Upper lobe of right lung (tissue), 1 donor: Measurements from ENCODE around the gene HEXD. TPM values are rescaled to one million over a fixed set of nuclear protein-coding genes. Genes with fewer than 3 reads are reported as not detected.

Experiments used
- ATAC-seq: fragments of 200-7000 bp; cut with Tn5 transposase; one replicate; pipeline ENCODE4 v1.9.1; 2020; ENCODE audit warnings: mild to moderate bottlenecking, moderate library complexity
- DNase-seq: peaks from one replicate; pipeline ENCODE4 v3.0.0-alpha.2; 2020
- H3K27ac ChIP-seq: fragments of 200-600 bp; one replicate; pipeline ENCODE4 v1.8.0; 2022
- H3K27me3 ChIP-seq: fragments of 200-600 bp; one replicate; pipeline ENCODE4 v1.8.0; 2022; ENCODE audit warnings: mild to moderate bottlenecking
- H3K36me3 ChIP-seq: fragments of 200-600 bp; one replicate; pipeline ENCODE4 v1.8.0; 2022
- H3K4me1 ChIP-seq: fragments of 200-600 bp; one replicate; pipeline ENCODE4 v1.8.0; 2022
- H3K4me3 ChIP-seq: fragments of 200-600 bp; one replicate; pipeline ENCODE4 v1.8.0; 2022; ENCODE audit warnings: mild to moderate bottlenecking
- H3K9me3 ChIP-seq: fragments of 200-600 bp; one replicate; pipeline ENCODE4 v1.8.0; 2022
- intact Hi-C: fragments of 100-400 bp; cut with DNase I; formaldehyde crosslinking; loops from one replicate; pipeline ENCODE4 v1.11.0; 2022
- total RNA-seq: library from RNA; stranded (reverse); fragmentation: NEBNext Ultra II Directional; extraction: Animal tissue kit (Norgen Biotek cat#: 25700); gene quantifications from one replicate; pipeline ENCODE4 v1.2.1, GENCODE V29; 2021
- TF ChIP-seq, protein P1 (sequence below): fragments of 200-600 bp; IDR thresholded peaks from one replicate; pipeline ENCODE4 v1.8.0; 2022; ENCODE audit warnings: antibody characterized with exemption
- donor health status: DM: no; HTN: yes; CAD: no; lungs with severe emphysema.

Gene HEXD
- total RNA-seq, 1 donor from 2014 or later = 49.1 TPM

DNA sequence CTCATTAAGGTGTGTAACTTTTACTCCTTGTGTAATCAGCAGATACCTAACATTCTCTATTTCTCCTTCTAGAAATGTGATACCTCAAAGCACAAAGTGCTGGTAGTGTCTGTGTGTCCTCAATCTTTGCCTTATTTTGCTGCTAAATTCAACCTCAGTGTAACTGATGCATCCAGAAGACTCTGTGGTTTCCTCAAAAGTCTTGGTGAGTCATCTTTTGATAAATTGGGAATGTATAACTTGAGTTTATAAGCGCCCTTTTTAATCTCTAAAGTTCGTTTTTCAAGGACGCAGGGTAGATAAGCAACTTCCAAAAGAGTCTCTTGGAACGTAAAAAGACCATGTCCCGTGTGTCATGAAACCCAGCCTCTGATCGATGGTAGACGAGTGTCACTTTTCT is 50.5 kb downstream of the HEXD start:
- H3K9me3 ChIP-seq = no peaks in the 10 kb centered on the region
- no peak overlapping the region for H3K4me3 ChIP-seq
- no peaks in the 10 kb centered on the region for H3K27me3 ChIP-seq
- H3K36me3 ChIP-seq = peaks cover 81% of the 10 kb centered on the region
- TF ChIP-seq, protein P1, sequence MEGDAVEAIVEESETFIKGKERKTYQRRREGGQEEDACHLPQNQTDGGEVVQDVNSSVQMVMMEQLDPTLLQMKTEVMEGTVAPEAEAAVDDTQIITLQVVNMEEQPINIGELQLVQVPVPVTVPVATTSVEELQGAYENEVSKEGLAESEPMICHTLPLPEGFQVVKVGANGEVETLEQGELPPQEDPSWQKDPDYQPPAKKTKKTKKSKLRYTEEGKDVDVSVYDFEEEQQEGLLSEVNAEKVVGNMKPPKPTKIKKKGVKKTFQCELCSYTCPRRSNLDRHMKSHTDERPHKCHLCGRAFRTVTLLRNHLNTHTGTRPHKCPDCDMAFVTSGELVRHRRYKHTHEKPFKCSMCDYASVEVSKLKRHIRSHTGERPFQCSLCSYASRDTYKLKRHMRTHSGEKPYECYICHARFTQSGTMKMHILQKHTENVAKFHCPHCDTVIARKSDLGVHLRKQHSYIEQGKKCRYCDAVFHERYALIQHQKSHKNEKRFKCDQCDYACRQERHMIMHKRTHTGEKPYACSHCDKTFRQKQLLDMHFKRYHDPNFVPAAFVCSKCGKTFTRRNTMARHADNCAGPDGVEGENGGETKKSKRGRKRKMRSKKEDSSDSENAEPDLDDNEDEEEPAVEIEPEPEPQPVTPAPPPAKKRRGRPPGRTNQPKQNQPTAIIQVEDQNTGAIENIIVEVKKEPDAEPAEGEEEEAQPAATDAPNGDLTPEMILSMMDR = no peak
- DNase-seq = no peak
- no peak overlapping the region for H3K27ac ChIP-seq
- no peaks in the 10 kb centered on the region for H3K4me1 ChIP-seq
- no peak for ATAC-seq
- intact Hi-C loops = no loop called here

DNA sequence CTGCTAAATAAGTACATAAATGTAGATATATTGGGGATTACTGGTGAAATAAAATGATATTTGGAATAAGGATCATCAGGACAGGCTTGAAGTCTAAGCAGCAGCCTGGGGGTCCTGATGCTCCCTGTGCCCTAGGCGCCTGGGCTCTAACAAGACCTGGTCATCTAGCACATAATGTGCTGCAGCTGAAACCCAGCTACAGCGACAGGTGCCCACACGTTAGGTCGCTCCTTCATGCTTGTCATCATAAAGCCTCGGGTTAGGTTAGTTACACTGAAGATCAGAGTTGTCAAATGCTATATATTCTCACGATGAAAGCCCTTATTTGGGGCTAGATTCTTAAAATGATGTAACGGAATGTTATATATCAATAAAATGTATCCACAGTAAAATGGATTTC is 51.9 kb downstream of the HEXD start:
- TF ChIP-seq, protein P1 = no peak
- no peak overlapping the region for H3K27ac ChIP-seq
- ATAC-seq = no peak
- H3K27me3 ChIP-seq = no peaks in the 10 kb centered on the region
- H3K4me1 ChIP-seq = no peaks in the 10 kb centered on the region
- peaks cover 81% of the 10 kb centered on the region for H3K36me3 ChIP-seq
- H3K4me3 ChIP-seq = no peak overlapping the region
- intact Hi-C loops = no loop called here
- no peaks in the 10 kb centered on the region for H3K9me3 ChIP-seq
- DNase-seq = no peak

DNA sequence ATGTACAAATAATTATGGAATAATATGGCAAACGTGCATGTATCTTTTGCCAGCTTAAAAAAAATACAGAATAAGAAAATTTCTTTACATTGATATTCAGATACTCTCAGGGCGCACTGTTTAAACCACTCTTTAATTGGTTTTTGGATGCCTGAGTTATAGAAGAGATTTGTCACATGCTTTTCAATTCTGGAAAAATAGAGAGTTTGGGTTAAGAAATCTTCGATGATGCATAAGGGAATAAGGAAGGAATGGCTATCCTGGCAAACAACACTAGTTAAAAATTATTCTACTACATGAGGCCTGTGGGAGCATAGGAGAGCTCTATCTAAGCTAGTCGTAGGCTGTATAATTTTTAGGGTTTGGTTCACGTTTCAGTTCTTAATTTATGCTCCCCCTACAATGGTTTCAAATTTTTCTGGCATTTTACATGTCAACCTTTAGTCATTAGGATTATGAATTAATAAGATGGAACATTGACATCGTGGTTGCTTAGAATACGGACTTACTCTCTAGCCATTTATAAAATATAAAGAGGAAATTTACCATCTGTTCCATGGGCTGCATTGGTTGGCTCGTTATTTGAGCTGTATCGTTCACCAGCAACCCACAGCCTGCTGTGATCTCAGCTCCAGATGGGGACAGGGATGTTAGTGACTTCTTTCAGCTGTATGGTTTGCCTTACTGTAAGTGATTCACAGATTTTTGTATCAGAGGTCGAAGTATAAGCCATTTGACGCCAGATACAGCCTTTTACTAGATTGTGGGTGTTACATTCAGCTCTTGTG is 56.3 kb downstream of the HEXD start:
- no peak for ATAC-seq
- no peak overlapping the region for H3K27ac ChIP-seq
- peaks cover 91% of the 10 kb centered on the region for H3K36me3 ChIP-seq

DNA sequence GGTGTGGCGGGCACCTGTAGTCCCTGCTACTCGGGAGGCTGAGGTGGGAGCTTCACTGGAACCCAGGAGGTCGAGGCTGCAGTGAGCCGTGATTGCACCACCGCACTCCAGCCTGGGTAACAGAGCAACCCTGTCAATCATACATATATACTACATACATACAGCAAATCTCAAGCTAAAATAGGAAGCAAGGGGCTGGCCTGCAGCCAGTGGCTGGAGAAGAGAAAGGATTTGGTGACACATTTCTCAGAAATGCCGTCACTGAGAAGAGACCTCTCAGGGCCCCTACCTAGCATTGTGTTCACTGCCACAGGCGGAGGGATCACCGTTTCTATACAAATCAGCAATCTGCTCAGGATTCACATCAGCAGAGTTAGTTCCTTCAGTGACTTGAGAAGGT is 57.3 kb downstream of the HEXD start:
- H3K36me3 ChIP-seq = peaks cover 92% of the 10 kb centered on the region

More for the DNA sequence above, 56.3 kb downstream of the HEXD start:
- TF ChIP-seq, protein P1 = no peak
- no peak for DNase-seq
- intact Hi-C loops = no loop called here
- no peaks in the 10 kb centered on the region for H3K27me3 ChIP-seq
- no peak overlapping the region for H3K4me3 ChIP-seq
- no peaks in the 10 kb centered on the region for H3K9me3 ChIP-seq
- no peaks in the 10 kb centered on the region for H3K4me1 ChIP-seq

DNA sequence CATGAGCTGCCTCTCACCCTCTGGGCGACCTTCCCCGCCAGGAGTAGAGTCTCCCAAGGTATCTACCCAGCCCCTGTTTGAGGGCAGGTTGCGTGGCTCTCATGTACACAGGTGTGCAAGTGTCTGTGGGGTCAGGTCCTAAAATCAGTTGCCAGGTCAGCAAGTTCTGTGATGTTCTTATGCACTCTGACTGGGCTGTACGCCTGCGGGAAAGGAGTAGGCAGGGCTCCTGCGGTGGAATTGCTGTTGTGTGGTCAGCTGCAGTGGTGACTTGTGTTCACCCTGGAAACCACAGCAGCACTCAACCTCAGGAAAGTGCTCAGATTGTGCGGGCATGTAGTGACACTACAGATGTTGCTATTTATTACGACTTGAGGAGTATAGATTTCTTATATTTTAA is 59.8 kb downstream of the HEXD start:
- intact Hi-C loops = no loop called here
- Histone ChIP-seq H3K4me3 (no peak overlapping the region), H3K4me1 (no peaks in the 10 kb centered on the region), H3K27me3 (no peaks in the 10 kb centered on the region), H3K9me3 (no peaks in the 10 kb centered on the region), H3K36me3 (peaks cover 97% of the 10 kb centered on the region), H3K27ac (no peak overlapping the region)
- TF ChIP-seq, protein P1 = no peak
- no peak for DNase-seq
- no peak for ATAC-seq

More for the DNA sequence above, 57.3 kb downstream of the HEXD start:
- TF ChIP-seq, protein P1 = no peak
- Histone ChIP-seq H3K9me3 (no peaks in the 10 kb centered on the region), H3K27me3 (no peaks in the 10 kb centered on the region), H3K4me3 (no peak overlapping the region), H3K27ac (no peak overlapping the region), H3K4me1 (no peaks in the 10 kb centered on the region)
- DNase-seq (no peak), ATAC-seq (no peak)
- intact Hi-C loops = no loop called here

DNA sequence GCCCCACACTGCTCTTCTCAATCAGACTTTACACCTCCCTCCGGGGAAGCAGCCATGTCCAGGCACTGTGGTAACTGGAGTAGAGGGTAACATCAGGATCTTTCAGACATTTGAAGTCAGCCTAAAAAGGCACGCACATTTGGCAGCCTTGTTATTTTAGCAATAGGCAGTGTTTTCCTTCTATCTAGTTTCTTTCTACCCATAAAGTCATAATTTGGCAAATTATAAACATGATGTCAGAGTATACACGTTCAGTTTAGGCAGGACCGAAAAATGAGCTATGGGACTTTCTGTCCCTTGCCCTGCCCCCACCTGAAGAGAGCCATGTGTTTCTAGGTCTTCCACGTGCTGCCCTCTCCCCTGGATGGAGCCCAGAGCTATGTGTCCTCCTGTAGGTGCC is 61.5 kb downstream of the HEXD start:
- H3K27me3 ChIP-seq = no peaks in the 10 kb centered on the region
- peaks cover 96% of the 10 kb centered on the region for H3K36me3 ChIP-seq
- no peak for ATAC-seq
- DNase-seq = no peak
- TF ChIP-seq, protein P1 = no peak
- intact Hi-C loops = no loop called here
- H3K27ac ChIP-seq = no peak overlapping the region
- no peaks in the 10 kb centered on the region for H3K4me1 ChIP-seq
- no peaks in the 10 kb centered on the region for H3K9me3 ChIP-seq
- no peak overlapping the region for H3K4me3 ChIP-seq
